Measurements from ENCODE around the gene ZMYM4. TPM values are rescaled to one million over a fixed set of nuclear protein-coding genes. Genes with fewer than 3 reads are reported as not detected.
"Not testable (repeated sequence)": the region's sequence is repeated elsewhere in the genome, so short reads cannot be mapped to it uniquely, and the experiment has no call there.

Gene ZMYM4
- total RNA-seq, 1 donor from 2014 or later: 27.7 TPM

DNA sequence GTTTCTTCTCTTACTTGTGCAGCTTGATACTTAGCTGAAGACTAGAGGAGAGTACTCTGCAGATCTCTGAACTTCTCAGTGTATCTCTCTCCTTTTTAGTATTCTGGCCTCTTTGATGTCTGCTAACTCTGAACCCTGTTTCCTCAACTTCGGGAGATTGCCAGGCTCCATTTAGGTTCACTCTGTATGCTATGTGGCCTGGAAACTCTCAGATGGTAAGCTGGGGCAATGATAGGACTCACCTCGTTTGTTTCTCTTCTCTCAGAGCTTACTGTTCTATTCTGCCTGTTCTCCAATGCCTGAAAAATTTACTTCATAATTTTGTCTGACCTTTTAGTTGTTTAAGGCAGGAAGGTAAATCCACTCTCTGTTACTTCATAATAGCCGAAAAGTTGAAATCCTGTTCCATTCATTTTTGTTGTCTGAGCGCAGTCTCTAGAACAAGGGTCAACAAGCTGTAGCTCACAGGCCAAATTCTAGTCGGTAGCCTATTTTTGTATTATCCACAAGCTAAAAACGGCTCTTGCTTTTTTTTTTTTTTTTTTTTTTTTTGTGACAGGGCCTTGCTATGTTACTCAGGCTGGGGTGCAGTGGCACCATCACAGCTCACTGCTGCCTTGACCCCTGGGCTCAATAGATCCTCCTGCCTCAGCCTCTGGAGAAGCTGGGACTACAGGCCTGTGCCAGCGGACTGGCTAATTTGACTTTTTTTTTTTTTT is 33.3 kb downstream of the ZMYM4 start:
- intact Hi-C loops (cut with DNase I): no loop called here
- DNase-seq (ENCODE audit: missing footprints) (no peak), ATAC-seq (peak; percentile 62)

DNA sequence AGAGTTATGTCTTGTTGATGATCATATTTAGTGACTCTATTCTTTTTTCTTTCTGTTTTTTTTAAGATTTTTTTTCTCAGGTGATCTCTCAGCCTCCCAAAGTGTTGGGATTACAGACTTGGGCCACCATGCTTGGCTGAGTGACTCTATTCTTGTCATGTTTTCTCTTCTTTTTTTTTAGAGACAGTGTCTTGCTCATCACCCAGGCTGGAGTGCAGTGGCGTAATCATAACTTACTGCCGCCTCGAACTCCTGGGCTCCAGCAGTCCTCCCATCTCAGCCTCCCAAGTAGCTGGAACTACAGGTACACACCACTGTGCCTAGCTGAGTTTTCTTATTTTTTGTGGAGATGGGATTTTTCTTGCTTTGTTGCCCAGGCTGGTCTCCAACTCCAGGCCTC is 36.9 kb downstream of the ZMYM4 start:
- ATAC-seq: no peak
- DNase-seq (ENCODE audit: missing footprints): no peak
- intact Hi-C loops (cut with DNase I): no loop called here

DNA sequence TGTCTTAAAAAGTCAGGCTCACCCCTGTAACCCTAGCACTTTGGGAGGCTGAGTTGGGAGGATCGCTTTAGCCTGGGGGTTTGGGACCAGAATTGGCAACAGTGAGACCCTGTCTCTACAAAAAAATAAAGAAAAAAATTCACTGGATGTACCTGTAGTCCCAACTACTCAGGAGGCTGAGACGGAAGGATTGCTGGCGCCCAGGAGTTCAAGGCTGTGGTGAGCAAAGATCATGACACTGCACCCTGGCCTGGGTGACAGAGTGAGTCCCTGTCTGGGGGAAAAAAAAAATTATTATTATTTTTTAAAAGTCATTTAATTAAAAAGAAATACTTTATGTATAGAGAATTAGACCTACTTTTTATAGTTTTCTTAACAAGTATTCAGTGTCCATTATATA is 47.1 kb downstream of the ZMYM4 start:
- ATAC-seq (no peak), DNase-seq (ENCODE audit: missing footprints) (no peak)
- intact Hi-C loops (cut with DNase I): no loop called here

- ATAC-seq: no peak
- no peak for DNase-seq (ENCODE audit: missing footprints)
- intact Hi-C loops (cut with DNase I): no loop called here
Measured at GRCh38 chr1:35316264-35316663, 47.8 kb downstream of the ZMYM4 start.

GRCh38 chr1:35319988-35320713 is 51.6 kb downstream of the ZMYM4 start:
- ATAC-seq (peak; percentile 86), DNase-seq (ENCODE audit: missing footprints) (no peak)
- intact Hi-C loops (cut with DNase I): loop anchor here (5.0 kb wide), 1 partner anchor 42 kb away; no protein-coding TSS in a partner anchor

- intact Hi-C loops (cut with DNase I): loop anchor here (5.0 kb wide), 1 partner anchor 41 kb away; no protein-coding TSS in a partner anchor
- no peak for ATAC-seq
- DNase-seq (ENCODE audit: missing footprints): no peak
Measured at GRCh38 chr1:35320937-35321336, 52.4 kb downstream of the ZMYM4 start.

DNA sequence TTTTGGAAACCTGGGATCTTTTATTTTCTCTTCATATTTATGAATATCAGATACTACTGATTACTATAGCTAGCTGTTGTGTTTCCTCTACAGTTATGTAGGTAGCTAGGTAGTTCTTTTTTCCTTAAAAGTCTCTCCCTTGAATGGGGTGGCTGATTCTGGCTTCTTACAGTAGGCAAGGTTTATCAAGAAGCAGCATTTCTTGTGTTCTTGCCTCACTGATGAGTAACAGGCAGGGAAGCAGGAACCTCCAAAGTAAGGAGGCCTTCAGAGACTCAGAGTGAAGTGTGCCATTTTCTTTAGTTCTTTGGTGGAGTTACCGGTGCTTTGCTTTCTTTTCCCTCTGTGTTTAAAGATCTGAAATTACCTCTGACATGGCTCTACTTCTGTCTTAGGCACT is 56.0 kb downstream of the ZMYM4 start:
- DNase-seq (ENCODE audit: missing footprints) (no peak), ATAC-seq (no peak)
- intact Hi-C loops (cut with DNase I): loop anchor here (5.0 kb wide), 1 partner anchor 38 kb away; no protein-coding TSS in a partner anchor

- ATAC-seq: no peak
- intact Hi-C loops (cut with DNase I): no loop called here
- no peak for DNase-seq (ENCODE audit: missing footprints)
Measured at GRCh38 chr1:35326246-35326866, 57.8 kb downstream of the ZMYM4 start.

DNA sequence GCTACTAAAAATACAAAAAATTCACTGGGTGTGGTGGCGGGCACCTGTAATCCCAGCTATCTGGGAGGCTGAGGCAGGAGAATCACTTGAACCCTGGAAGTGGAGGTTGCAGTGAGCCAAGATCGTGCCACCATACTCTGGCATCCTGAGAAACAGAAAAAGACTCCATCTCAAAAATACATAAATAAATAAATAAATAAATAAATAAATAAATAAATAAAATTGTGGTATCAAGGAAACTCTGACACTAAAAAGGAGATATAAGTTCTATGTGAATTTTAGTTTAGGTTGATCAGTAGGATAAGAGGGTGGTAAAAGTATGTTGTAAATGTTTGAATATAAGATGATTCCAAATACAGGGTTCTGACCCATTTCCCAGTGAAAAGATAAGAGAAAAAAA is 63.1 kb downstream of the ZMYM4 start:
- DNase-seq (ENCODE audit: missing footprints); ATAC-seq; intact Hi-C loops (cut with DNase I): not testable (repeated sequence)

DNA sequence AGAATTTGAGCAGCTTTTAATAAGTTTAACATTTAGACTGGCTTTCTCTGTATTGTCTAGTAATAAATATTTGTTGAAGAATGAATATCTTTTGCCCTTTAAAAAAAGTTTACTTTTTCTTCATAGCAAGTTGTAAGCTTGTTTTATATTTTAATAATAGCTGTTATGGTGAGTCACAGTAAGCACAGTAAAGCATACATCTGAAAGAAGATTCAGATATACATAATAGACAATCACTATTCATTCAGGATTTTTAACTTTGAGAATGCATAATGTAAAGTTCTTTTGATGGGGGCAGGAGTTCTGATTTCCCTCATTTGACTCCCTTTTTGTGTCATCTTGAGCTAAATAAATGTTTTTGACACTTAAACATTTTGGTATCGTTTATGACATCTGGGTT is 66.0 kb downstream of the ZMYM4 start:
- ATAC-seq: no peak
- no peak for DNase-seq (ENCODE audit: missing footprints)
- intact Hi-C loops (cut with DNase I): no loop called here

- DNase-seq (ENCODE audit: missing footprints) (no peak), ATAC-seq (no peak)
- intact Hi-C loops (cut with DNase I): no loop called here
Measured at GRCh38 chr1:35340519-35340918, 72.0 kb downstream of the ZMYM4 start.

- peak; percentile 72 for DNase-seq (ENCODE audit: missing footprints)
- intact Hi-C loops (cut with DNase I): no loop called here
Measured at GRCh38 chr1:35345439-35345981, 77.0 kb downstream of the ZMYM4 start.

GRCh38 chr1:35350872-35351271 is 82.4 kb downstream of the ZMYM4 start:
- ATAC-seq (no peak), DNase-seq (ENCODE audit: missing footprints) (no peak)
- intact Hi-C loops (cut with DNase I): no loop called here

More at GRCh38 chr1:35345439-35345981, 77.0 kb downstream of the ZMYM4 start:
- ATAC-seq: no peak

GRCh38 chr1:35359995-35360394 is 91.5 kb downstream of the ZMYM4 start:
- ATAC-seq (no peak), DNase-seq (ENCODE audit: missing footprints) (no peak)
- intact Hi-C loops (cut with DNase I): loop anchor here (5.0 kb wide), 1 partner anchor 38 kb away; no protein-coding TSS in a partner anchor

DNA sequence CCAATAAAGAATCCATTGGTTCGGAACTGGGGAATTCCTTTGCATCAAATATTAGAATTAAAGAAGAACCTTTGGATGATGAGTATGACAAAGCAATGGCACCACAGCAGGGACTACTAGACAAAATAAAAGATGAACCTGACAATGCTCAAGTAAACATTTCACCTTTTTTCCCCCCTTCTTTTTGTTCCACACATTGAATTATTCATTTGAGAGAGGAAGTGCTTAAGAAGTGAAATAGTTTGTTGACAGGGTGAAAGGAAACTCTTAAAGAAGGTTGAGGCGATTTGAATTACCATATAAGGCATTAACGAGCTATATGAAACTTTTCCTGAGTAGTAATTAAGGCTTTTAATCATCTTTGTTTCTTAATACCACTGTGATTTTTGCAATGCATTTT is 93.1 kb downstream of the ZMYM4 start:
- intact Hi-C loops (cut with DNase I): loop anchor here (5.0 kb wide), 1 partner anchor 39 kb away; no protein-coding TSS in a partner anchor
- ATAC-seq (no peak), DNase-seq (ENCODE audit: missing footprints) (no peak)

DNA sequence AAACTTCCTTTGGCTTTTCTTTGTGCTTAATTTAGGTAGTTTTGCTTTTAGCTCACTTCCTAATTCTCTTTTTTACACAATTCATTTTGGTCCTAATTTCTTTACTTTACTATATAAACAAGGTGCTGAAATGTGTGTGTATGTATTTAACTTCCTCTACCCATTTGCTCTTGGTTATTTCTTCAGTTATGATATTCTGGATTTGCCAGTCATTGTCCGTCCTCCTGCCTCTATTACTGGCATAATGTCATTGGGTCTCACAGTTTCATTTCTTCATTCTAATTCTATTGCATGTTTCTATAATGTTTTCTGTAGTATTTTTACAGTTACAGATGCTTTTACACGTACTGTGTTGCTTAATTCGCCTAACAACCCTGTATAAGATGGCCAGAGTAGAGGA is 96.2 kb downstream of the ZMYM4 start:
- intact Hi-C loops (cut with DNase I): loop anchor here (5.0 kb wide), 1 partner anchor 42 kb away; no protein-coding TSS in a partner anchor
- DNase-seq (ENCODE audit: missing footprints) (no peak), ATAC-seq (no peak)

GRCh38 chr1:35367914-35368313 is 99.4 kb downstream of the ZMYM4 start:
- ATAC-seq: no peak
- no peak for DNase-seq (ENCODE audit: missing footprints)
- intact Hi-C loops (cut with DNase I): no loop called here

DNA sequence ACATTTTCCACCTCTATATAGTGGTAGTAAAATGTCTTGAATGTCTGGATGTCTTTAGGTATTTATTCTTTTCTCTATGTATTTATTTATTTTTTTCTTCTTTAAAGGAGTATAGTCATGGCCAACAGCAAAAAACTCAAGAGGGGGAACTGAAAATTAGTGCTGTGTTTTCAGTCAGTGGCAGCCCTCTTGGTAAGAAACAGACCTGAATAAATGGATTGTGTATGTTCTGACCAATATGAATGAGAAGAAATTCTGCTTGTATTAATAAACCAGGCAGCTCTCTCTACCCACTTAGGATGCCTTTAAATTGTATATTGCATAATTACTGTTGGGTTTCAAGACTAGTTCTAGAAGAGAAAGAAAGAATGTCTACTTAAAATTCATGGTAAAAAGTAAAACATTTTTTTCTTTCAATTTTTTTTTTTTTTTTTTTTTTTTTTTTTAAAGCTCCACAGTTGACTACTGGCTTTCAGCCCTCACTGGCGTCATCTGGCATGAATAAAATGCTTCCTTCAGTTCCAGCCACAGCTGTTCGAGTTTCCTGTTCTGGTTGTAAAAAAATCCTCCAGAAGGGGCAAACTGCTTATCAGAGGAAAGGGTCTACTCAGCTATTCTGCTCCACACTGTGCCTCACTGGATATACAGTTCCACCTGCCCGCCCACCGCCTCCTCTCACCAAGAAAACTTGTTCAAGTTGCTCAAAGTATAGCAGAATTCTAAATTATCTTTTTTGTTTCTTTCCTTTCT is 101.6 kb downstream of the ZMYM4 start:
- intact Hi-C loops (cut with DNase I): no loop called here
- ATAC-seq (peak; percentile 69), DNase-seq (ENCODE audit: missing footprints) (no peak)

GRCh38 chr1:35371506-35371905 is 103.0 kb downstream of the ZMYM4 start:
- DNase-seq (ENCODE audit: missing footprints): no peak
- intact Hi-C loops (cut with DNase I): no loop called here
- ATAC-seq: no peak

All from Right ventricle myocardium inferior (tissue), 1 donor.